ENCODE data around the gene THAP4. TPM values are rescaled to one million over a fixed set of nuclear protein-coding genes. Genes with fewer than 3 reads are reported as not detected.

Gene THAP4
- total RNA-seq, 1 donor from 2014 or later: 34.4 TPM

- intact Hi-C loops (cut with micrococcal nuclease): no loop called here
Measured at GRCh38 chr2:241550616-241551580, 86.1 kb downstream of the THAP4 start.

GRCh38 chr2:241548451-241548835 is 88.5 kb downstream of the THAP4 start:
- intact Hi-C loops (cut with micrococcal nuclease): no loop called here

GRCh38 chr2:241547781-241548450 is 89.0 kb downstream of the THAP4 start:
- intact Hi-C loops (cut with micrococcal nuclease): no loop called here

GRCh38 chr2:241546771-241547498 is 90.0 kb downstream of the THAP4 start:
- intact Hi-C loops (cut with micrococcal nuclease): no loop called here

- intact Hi-C loops (cut with micrococcal nuclease): no loop called here
Measured at GRCh38 chr2:241545523-241546473, 91.2 kb downstream of the THAP4 start.

- intact Hi-C loops (cut with micrococcal nuclease): no loop called here
Measured at GRCh38 chr2:241545106-241545505, 91.9 kb downstream of the THAP4 start.

GRCh38 chr2:241542278-241542605 is 94.7 kb downstream of the THAP4 start:
- intact Hi-C loops (cut with micrococcal nuclease): no loop called here

- intact Hi-C loops (cut with micrococcal nuclease): loop anchor here (1.0 to 2.0 kb wide), 2 partner anchors 33 to 185 kb away; partner anchors contain the start of genes FARP2 and STK25
Measured at GRCh38 chr2:241541564-241542277, 95.2 kb downstream of the THAP4 start.

- intact Hi-C loops (cut with micrococcal nuclease): loop anchor here (1.0 to 2.0 kb wide), 2 partner anchors 32 to 185 kb away; partner anchors contain the start of genes FARP2 and STK25
Measured at GRCh38 chr2:241540771-241541561, 96.0 kb downstream of the THAP4 start.

GRCh38 chr2:241540401-241540770 is 96.6 kb downstream of the THAP4 start:
- intact Hi-C loops (cut with micrococcal nuclease): loop anchor here (2.0 kb wide), 1 partner anchor 32 kb away; the partner anchor contains the start of gene STK25

- intact Hi-C loops (cut with micrococcal nuclease): loop anchor here (2.0 kb wide), 1 partner anchor 31 kb away; the partner anchor contains the start of gene STK25
Measured at GRCh38 chr2:241539616-241540374, 97.2 kb downstream of the THAP4 start.

- intact Hi-C loops (cut with micrococcal nuclease): no loop called here
Measured at GRCh38 chr2:241538838-241539615, 97.9 kb downstream of the THAP4 start.

- intact Hi-C loops (cut with micrococcal nuclease): no loop called here
Measured at GRCh38 chr2:241535871-241536655, 100.9 kb downstream of the THAP4 start.

- intact Hi-C loops (cut with micrococcal nuclease): no loop called here
Measured at GRCh38 chr2:241534701-241535375, 102.1 kb downstream of the THAP4 start.

Measured in T-helper 2 cell treated with Interferon-gamma antibody and Interleukin-4, amounts not matched to agents 100 ng/mL and 5 ng/mL, for 36 hours (primary cell).